Measurements from ENCODE around the gene KRTAP12-3.
"Not testable (repeated sequence)": the region's sequence is repeated elsewhere in the genome, so short reads cannot be mapped to it uniquely, and the experiment has no call there.

KRTAP12-3 gene

DNA sequence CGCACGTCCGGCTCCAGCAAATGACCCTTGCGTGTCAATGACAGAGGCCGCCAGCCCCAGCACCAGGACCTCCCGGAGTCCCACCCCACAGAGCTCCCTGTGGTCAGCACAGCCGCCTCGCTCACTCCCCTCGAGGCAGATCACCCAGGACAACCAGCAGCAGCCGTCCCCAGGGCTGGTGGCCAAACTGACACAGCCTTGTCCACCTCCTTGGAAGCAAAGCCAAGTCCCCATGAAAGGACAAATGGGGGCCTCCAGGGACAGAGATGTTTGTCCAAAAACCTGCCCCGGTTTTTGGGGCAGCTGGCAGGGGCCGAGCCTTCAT lies 18.4 kb upstream of the KRTAP12-3 start:
- H3K9me3 ChIP-seq (ENCODE audit: control insufficient read depth, insufficient read depth, low read length): no peaks in the 10 kb centered on the region
- H3K27ac ChIP-seq (ENCODE audit: low read length): no peak overlapping the region
- no CpG with 5 or more reads among the region's 12 CpGs for WGBS (ENCODE audit: insufficient coverage, insufficient read length)
- no peak for DNase-seq (ENCODE audit: low read depth, low spot score)
- H3K27me3 ChIP-seq (ENCODE audit: control insufficient read depth, insufficient read depth, low read length): no peaks in the 10 kb centered on the region
- H3K36me3 ChIP-seq (ENCODE audit: control insufficient read depth, insufficient read depth, low read length): no peaks in the 10 kb centered on the region
- H3K4me3 ChIP-seq (ENCODE audit: low read length): no peak overlapping the region
- H3K4me1 ChIP-seq (ENCODE audit: control insufficient read depth, insufficient read depth, low read length): no peaks in the 10 kb centered on the region

DNA sequence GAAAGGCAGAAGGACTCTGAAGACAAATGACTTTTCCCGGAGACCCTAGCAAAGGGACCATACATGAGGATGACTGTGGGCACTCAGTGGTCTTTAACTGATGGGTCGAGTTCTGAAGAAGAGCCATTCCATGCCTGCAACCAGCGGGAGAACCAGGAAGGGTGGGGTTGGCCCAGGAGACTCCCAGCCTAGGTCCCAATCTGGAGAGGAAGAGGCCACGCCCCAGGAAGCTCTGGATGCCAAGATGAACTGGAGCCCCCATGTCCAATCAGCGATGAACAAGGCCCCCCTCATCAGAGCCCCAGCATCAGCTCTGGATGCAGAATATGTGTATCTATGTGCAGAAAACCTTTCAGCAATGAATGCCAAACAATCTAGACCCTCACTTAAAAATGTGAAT lies 17.0 kb upstream of the KRTAP12-3 start:
- Histone ChIP-seq H3K4me3 (ENCODE audit: low read length) (no peak overlapping the region), H3K27ac (ENCODE audit: low read length) (no peak overlapping the region), H3K27me3 (ENCODE audit: control insufficient read depth, insufficient read depth, low read length) (no peaks in the 10 kb centered on the region), H3K9me3 (ENCODE audit: control insufficient read depth, insufficient read depth, low read length) (no peaks in the 10 kb centered on the region), H3K36me3 (ENCODE audit: control insufficient read depth, insufficient read depth, low read length) (no peaks in the 10 kb centered on the region), H3K4me1 (ENCODE audit: control insufficient read depth, insufficient read depth, low read length) (no peaks in the 10 kb centered on the region)
- no CpG with 5 or more reads among the region's 5 CpGs for WGBS (ENCODE audit: insufficient coverage, insufficient read length)
- DNase-seq (ENCODE audit: low read depth, low spot score): no peak

DNA sequence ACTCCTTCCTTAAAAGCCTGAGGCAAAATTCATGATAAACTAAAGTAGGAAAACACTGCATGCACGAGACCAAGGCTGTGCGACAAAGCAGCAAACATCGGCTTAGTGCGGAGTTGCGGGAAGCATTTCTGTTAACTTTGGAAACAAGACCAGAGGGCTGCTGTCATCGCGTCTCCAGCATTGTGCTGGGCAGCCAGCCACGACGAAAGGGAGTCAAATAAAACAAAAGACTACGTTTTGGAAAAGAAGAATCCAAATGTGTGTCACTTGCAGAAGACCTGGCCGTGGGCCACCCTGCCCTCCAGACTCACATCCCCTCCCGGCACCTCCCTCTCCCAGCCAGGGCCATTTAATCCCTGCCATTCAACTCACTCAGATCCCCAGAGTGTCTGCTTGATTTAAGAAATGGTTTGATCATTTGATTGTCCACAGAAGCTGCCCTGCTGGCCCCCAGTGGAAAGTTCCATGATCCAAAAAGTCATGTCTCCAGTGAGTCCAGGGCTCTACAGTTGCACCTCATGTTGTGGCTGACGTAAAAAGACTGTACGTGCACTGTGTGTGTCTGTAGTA lies 13.9 kb upstream of the KRTAP12-3 start:
- DNase-seq (ENCODE audit: low read depth, low spot score): no peak
- Histone ChIP-seq H3K27ac (ENCODE audit: low read length) (no peak overlapping the region), H3K27me3 (ENCODE audit: control insufficient read depth, insufficient read depth, low read length) (no peaks in the 10 kb centered on the region), H3K4me1 (ENCODE audit: control insufficient read depth, insufficient read depth, low read length) (no peaks in the 10 kb centered on the region), H3K9me3 (ENCODE audit: control insufficient read depth, insufficient read depth, low read length) (no peaks in the 10 kb centered on the region), H3K4me3 (ENCODE audit: low read length) (no peak overlapping the region), H3K36me3 (ENCODE audit: control insufficient read depth, insufficient read depth, low read length) (no peaks in the 10 kb centered on the region)
- WGBS (ENCODE audit: insufficient coverage, insufficient read length): no CpG with 5 or more reads among the region's 14 CpGs

DNA sequence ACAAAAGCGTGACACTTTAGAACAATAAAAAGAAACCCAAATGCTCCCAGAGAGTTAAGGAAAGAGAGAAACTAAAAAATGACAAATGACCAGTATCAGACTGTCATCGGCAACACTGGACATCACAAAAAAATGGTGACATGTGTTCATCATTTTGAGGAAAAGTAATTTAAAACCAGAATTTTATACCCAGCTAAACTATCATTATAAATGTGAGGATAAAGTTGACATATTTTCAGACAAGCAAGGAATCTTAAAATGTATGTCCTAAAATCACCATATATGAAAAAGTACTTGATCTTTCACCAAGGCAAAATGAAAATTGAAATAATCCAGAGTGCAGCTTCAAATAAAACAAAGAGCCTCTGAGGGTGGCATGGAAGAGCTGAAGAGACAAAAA lies 12.9 kb upstream of the KRTAP12-3 start:
- H3K4me3 ChIP-seq (ENCODE audit: low read length): no peak overlapping the region
- no peaks in the 10 kb centered on the region for H3K36me3 ChIP-seq (ENCODE audit: control insufficient read depth, insufficient read depth, low read length)
- H3K4me1 ChIP-seq (ENCODE audit: control insufficient read depth, insufficient read depth, low read length): no peaks in the 10 kb centered on the region; the same call in 1 of the 2 replicates
- no CpG with 5 or more reads among the region's 2 CpGs for WGBS (ENCODE audit: insufficient coverage, insufficient read length)
- no peak for DNase-seq (ENCODE audit: low read depth, low spot score)
- H3K27ac ChIP-seq (ENCODE audit: low read length): no peak overlapping the region
- H3K9me3 ChIP-seq (ENCODE audit: control insufficient read depth, insufficient read depth, low read length): no peaks in the 10 kb centered on the region
- no peaks in the 10 kb centered on the region for H3K27me3 ChIP-seq (ENCODE audit: control insufficient read depth, insufficient read depth, low read length)

DNA sequence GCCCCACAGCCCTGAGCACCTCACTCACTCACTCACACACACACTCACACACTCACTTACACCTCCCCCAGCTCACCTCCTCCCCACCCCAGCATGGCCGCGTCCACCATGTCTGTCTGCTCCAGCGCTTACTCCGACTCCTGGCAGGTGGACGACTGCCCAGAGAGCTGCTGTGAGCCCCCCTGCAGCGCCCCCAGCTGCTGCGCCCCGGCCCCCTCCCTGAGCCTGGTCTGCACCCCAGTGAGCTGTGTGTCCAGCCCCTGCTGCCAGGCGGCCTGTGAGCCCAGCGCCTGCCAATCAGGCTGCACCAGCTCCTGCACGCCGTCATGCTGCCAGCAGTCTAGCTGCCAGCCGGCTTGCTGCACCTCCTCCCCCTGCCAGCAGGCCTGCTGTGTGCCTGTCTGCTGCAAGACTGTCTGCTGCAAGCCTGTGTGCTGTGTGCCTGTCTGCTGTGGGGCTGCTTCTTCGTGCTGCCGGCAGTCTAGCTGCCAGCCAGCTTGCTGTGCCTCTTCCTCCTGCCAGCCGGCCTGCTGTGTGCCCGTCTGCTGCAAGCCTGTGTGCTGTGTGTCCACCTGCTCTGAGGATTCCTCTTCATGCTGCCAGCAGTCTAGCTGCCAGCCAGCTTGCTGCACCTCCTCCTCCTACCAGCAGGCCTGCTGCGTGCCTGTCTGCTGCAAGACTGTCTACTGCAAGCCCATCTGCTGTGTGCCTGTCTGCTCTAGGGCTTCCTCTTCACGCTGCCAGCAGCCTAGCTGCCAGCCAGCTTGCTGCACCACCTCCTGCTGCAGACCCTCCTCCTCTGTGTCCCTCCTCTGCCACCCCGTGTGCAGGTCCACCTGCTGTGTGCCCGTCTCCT lies 11.1 kb upstream of the KRTAP12-3 start, which contains the start of gene KRTAP10-11:
Gene KRTAP10-11 (plus strand): TSS at position 49 of the 856 bp plus-strand sequence. CDS start 45 bp downstream, at position 94.
- H3K36me3 ChIP-seq (ENCODE audit: control insufficient read depth, insufficient read depth, low read length); H3K27me3 ChIP-seq (ENCODE audit: control insufficient read depth, insufficient read depth, low read length); H3K4me1 ChIP-seq (ENCODE audit: control insufficient read depth, insufficient read depth, low read length); H3K27ac ChIP-seq (ENCODE audit: low read length); DNase-seq (ENCODE audit: low read depth, low spot score); H3K9me3 ChIP-seq (ENCODE audit: control insufficient read depth, insufficient read depth, low read length); H3K4me3 ChIP-seq (ENCODE audit: low read length): not testable (repeated sequence)
- no CpG with 5 or more reads among the region's 21 CpGs for whole genome bisulfite sequencing (ENCODE audit: insufficient coverage, insufficient read length)

DNA sequence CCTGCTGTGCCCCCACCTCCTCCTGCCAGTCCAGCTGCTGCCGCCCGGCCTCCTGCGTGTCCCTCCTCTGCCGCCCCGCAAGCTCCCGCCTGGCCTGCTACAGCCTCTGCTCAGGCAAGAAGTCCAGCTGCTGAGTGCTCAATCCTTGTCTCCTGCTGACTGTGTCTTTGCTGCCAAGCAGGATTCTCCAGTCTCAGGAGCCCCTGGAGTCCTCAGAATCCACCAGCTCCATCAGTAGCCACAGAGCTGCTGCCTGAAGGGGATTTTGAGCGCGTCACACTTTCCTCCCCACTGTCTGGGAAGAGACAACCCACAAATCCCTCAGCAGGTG lies 10.5 kb upstream of the KRTAP12-3 start:
- DNase-seq (ENCODE audit: low read depth, low spot score): no peak
- Histone ChIP-seq H3K9me3 (ENCODE audit: control insufficient read depth, insufficient read depth, low read length) (no peaks in the 10 kb centered on the region), H3K4me1 (ENCODE audit: control insufficient read depth, insufficient read depth, low read length) (no peaks in the 10 kb centered on the region; the same call in 1 of the 2 replicates), H3K27me3 (ENCODE audit: control insufficient read depth, insufficient read depth, low read length) (no peaks in the 10 kb centered on the region), H3K27ac (ENCODE audit: low read length) (no peak overlapping the region), H3K4me3 (ENCODE audit: low read length) (no peak overlapping the region), H3K36me3 (ENCODE audit: control insufficient read depth, insufficient read depth, low read length) (no peaks in the 10 kb centered on the region)
- no CpG with 5 or more reads among the region's 8 CpGs for WGBS (ENCODE audit: insufficient coverage, insufficient read length)

DNA sequence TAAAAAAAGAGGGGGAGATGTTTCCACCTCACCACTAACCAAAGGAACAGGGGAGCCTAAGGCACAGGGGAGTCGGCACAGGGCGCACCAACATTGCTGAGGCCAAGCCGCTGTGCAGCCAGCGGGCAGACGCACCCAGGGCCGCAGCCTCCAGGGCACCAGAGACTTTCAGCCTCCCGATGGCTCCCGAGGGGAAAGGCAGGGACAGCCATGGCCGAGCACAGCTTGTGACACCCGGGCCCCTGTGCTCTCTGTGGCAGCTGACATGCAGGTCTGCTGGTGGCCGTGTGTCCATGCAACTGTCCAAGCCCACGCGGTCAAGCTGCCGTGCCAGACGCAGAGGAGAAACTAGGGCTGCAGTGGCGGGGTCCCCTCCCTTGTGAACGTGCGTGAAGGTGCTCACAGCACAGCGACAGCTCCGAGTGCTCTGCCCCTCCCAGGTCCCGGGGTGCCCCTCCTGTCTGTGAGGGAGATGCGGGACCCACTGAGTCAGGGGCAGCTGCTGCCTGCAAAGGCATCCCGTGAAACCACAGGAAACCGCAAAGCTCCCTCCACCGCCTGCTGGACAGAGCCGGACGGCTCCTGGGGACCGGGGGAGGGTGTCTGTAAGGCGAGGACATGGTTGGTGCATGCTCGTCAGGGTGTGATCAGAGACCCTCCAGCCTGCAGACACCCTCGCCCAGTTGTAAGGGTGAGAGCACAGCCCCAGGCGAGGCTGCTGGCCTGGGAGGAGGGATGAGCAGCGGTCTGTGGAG lies 9.0 kb upstream of the KRTAP12-3 start:
- no CpG with 5 or more reads among the region's 33 CpGs for WGBS (ENCODE audit: insufficient coverage, insufficient read length)
- Histone ChIP-seq H3K36me3 (ENCODE audit: control insufficient read depth, insufficient read depth, low read length) (no peaks in the 10 kb centered on the region), H3K4me3 (ENCODE audit: low read length) (no peak overlapping the region), H3K27ac (ENCODE audit: low read length) (no peak overlapping the region), H3K4me1 (ENCODE audit: control insufficient read depth, insufficient read depth, low read length) (no peaks in the 10 kb centered on the region; the same call in 1 of the 2 replicates), H3K9me3 (ENCODE audit: control insufficient read depth, insufficient read depth, low read length) (no peaks in the 10 kb centered on the region), H3K27me3 (ENCODE audit: control insufficient read depth, insufficient read depth, low read length) (no peaks in the 10 kb centered on the region)
- DNase-seq (ENCODE audit: low read depth, low spot score): no peak

DNA sequence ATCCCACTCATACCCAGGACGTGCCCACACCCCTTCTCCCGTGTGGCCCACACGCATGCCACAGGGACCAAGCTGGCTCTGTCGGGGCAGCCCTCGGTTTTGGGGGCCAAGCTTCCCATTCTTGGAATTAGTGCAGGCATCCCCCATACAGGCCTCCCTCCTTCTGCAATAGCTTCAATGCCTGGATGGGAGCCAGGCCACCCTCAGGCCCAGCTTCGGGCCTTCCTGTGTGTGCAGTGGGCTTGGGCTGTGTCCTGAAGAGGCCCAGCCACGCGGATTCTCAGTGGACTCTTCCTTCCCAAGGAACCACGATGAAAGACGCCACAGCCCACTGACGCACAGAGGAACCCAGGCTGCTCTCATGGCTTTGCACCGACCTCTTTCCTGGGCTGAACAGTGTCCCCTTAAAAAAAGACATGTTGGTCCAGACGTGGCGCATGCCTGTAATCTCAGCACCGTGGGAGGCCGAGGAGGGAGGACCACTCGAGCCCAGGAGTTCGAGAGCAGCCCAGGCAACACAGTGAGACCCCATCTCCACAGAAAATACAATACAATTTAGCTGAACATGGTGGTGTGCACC lies 8.1 kb upstream of the KRTAP12-3 start:
- H3K4me1 ChIP-seq (ENCODE audit: control insufficient read depth, insufficient read depth, low read length): no peaks in the 10 kb centered on the region; the same call in 1 of the 2 replicates
- no peaks in the 10 kb centered on the region for H3K9me3 ChIP-seq (ENCODE audit: control insufficient read depth, insufficient read depth, low read length)
- H3K27ac ChIP-seq (ENCODE audit: low read length): no peak overlapping the region
- no peak for DNase-seq (ENCODE audit: low read depth, low spot score)
- no peaks in the 10 kb centered on the region for H3K27me3 ChIP-seq (ENCODE audit: control insufficient read depth, insufficient read depth, low read length)
- no CpG with 5 or more reads among the region's 18 CpGs for WGBS (ENCODE audit: insufficient coverage, insufficient read length)
- H3K4me3 ChIP-seq (ENCODE audit: low read length): no peak overlapping the region
- H3K36me3 ChIP-seq (ENCODE audit: control insufficient read depth, insufficient read depth, low read length): no peaks in the 10 kb centered on the region

DNA sequence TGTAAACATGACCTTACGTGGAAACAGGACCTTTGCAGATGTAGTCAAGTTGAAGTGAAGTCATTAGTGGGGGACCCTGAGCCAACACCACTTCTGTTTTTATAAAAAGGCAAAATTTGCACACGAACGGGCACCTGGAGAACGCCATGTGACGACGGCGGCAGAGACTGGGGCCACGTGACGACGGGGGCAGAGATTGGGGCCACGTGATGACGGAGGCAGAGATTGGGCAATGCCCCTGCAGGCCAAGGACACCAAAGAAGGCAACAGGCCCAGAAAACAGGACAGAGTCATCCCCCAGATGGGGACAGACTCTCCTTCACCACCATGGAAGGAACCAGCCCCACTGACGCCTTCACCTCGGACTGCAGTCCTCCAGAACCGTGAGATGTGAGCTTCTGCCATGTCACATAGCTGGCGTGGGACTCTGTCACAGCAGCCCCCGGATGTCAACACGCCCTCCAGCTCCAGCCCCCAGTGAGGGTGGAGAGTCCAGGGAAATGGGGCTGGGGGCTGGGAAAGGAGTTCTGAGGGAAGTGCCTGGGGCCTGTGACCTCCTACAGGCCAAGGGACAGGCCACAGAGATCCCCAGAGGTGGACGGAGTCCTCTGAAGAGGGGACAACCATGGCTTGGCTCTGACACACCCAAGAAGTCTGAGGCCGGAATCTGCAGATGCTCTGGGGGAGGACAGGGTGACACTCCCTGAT lies 7.3 kb upstream of the KRTAP12-3 start:
- Histone ChIP-seq H3K4me3 (ENCODE audit: low read length) (no peak overlapping the region), H3K4me1 (ENCODE audit: control insufficient read depth, insufficient read depth, low read length) (no peaks in the 10 kb centered on the region; the same call in 1 of the 2 replicates), H3K9me3 (ENCODE audit: control insufficient read depth, insufficient read depth, low read length) (no peaks in the 10 kb centered on the region), H3K27me3 (ENCODE audit: control insufficient read depth, insufficient read depth, low read length) (no peaks in the 10 kb centered on the region), H3K27ac (ENCODE audit: low read length) (no peak overlapping the region), H3K36me3 (ENCODE audit: control insufficient read depth, insufficient read depth, low read length) (no peaks in the 10 kb centered on the region)
- no CpG with 5 or more reads among the region's 20 CpGs for WGBS (ENCODE audit: insufficient coverage, insufficient read length)
- no peak for DNase-seq (ENCODE audit: low read depth, low spot score)
